ENCODE measurements around the gene IL17C. TPM values are rescaled to one million over a fixed set of nuclear protein-coding genes. Genes with fewer than 3 reads are reported as not detected.
A peak's percentile ranks its signal among the peaks of the same experiment; 100 is the strongest.

The IL17C gene
- total RNA-seq, 1 donor from 2014 or later, result not detected

DNA sequence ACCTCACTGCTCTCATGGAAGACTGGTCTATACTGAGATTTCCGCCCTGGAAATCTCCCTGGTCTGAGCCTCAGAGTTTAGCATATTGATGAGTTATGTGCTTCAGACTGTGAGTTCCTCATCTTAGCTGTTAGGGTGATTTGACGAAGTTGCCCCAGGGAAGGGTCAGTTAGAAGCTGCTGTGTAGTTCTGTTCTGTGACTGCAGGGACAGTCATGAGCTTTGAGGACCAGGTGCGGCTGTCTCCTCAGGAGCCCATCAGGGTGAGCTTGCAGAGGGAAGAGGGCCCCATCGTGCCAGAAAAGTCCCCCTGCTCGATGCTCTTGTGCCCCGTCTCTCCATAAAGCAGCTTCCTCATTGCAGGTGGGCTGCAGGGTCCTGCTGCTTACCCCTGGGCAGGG, 28.3 kb upstream of the IL17C start:
- no peak for ATAC-seq

DNA sequence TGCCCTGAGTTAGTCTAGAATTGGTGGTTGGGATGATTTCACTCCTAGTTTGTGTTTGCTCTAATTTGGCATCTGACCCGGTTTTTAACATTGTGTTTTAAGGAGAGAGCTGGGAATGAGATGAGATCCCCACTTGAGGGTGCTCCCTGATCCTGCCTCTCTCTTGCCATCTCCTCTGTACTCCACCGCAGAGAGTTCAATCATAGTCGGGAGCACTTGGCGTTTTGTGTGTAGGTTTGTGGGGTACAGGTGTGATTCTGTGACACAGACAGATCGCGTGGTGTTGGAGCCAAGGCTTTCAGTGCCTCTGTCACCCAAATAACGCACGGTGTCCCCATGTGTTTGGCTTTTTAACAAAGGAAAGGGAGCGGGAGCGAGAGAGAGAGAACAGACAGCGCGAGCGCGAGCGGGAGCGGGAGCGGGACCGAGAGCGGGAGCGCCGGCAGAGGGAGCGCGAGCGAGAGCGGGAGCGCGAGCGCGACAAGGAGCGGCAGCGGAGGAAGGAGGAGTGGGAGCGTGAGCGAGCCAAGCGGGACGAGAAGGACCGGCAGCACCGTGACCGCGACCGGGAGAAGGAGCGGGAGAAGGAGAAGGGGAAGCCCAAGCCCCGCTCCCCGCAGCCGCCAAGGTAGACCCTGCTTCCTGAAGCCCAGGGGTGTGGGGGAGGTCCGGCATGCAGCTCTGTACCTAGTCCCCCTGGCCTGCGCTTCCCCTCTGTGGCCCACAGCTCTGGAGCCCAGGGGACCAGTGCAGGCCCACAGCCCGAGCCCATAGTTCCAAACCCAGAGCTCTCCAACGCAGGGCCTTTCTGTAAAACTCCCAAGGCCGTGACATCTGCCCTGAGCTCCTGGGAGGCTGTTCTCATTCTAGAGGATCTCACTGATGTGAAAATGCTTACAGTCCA, 27.2 kb upstream of the IL17C start:
- no peak for ATAC-seq

DNA sequence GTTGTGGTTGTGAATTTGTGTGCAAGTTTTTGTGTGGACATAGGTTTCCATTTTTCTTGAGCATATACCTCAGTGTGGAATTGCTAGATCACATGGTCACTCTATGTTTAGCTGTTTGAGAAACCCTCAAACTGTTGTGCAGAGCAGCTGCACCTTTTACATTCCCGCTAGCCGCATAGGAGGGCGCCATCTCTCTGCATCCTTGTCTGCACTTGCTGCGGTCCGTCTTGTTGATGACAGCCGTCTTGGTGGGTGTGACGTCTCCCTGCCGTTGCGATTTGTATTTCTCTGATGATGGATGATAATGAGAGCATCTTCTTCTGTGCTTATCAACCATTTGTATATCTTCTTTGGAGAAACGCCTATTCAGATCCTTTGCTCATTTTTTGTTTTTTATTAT, 25.1 kb upstream of the IL17C start:
- no peak for ATAC-seq

DNA sequence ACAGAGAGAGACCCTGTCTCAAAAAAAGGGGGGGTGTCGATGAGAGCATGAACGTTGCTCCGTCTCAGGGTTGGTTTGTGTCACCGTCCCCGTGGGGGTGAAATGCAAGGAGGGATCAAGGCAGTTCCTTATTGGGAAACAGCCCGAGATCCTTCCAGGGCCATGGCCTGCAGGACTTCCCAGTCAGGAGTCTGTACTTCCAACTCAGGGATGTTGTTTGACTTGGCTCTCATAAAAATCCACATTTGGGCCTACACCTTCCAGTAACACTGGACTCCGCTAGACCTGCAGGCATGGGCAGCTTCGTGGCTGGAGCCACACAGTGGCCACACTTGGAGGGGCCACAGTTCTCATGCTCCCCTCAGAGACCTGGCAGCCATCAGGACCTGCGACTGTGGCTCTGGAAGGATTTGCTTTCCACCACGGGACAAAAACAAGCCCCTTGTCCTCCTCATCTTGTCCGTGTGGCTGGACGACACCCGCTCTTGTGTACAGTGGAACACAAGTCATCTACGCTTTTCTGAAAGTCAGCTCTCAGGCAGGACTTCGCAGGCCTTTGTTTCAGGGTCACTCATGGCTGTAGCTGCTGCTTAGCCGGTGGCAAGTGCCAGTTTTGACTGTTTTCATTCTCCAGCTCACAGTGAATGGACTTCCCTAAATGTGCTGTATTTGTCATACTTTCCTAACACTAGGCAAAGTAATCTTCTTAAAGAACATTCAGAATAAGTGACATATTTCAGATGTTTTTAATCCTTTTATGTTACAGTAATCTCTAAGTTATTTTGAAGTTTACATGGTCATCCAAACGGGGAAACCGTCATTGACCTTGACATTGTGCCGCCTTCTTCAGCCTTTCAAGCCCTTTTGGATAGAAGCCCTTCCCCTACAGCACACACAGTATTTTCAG, 24.2 kb upstream of the IL17C start:
- ATAC-seq, result no peak

DNA sequence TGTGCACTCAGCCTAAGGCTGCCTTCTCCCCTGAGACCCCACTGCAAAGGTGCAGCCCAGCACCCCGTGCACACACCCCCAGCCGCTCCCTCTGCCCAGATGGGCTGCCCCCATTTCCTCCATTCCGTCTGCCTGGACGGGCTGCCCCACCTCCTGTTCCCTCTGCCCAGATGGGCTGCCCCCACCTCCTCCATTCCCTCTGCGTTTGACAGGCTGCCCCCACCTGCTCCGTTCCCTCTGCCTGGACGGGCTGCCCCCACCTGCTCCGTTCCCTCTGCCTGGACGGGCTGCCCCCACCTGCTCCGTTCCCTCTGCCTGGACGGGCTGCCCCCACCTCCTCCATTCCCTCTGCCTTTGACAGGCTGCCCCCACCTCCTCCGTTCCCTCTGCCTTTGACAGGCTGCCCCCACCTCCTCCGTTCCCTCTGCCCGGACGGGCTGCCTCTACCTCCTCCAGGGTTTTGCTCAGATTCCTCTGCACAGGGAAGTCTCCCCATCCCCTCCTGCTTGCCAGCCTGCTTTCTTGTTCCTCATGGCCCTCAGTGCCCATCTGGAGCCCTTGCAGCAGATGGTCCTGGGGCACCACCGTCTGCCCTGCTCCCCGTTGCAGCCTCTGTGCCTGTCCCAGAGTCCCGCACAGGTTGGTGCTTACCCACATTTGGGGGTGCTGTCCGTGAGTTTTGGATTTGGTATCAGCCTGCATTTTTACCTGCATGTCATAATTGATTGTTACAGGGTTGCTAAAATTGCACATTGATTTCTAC, 23.4 kb upstream of the IL17C start:
- ATAC-seq, result no peak

DNA sequence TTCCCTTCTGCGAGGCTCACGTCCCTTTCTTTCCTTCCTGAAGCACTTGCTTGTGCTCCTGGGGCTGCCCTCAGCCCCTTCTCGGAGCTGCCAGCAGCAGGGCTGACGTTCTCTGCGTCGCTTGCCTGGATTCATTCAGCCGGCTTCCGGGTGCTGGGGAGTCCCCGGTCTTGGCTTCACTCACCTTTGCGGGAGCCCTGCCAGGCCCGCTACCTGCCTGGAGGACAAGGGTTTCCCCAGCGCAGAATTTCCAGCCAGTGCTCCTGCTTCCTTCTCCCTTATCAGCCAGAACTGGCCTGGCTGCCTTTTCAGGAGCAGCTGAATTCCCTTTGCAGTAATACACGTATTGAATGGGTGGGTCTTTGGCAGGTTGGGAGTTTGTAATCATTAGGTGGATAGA, 22.1 kb upstream of the IL17C start:
- peak; percentile 77 for ATAC-seq

DNA sequence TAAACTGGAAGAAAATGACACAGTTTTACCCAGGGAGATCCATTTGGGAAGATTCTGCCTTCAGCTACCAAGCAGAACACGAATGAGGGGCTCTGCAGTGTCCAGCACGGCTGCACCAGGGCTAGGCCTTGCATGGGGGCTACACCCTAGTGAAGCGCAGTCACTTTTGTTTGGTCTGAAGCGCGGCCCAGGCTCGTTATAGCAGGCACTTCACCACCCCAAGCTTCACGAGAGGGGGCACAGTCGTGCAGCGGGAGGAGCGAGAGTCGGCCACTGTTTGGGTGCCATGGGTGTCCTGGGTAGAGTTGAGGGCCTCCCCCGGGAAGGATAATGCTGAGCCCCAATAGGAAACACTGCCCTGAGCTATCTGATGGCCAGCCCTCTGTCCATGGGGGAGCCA, 21.6 kb upstream of the IL17C start:
- ATAC-seq, result no peak

DNA sequence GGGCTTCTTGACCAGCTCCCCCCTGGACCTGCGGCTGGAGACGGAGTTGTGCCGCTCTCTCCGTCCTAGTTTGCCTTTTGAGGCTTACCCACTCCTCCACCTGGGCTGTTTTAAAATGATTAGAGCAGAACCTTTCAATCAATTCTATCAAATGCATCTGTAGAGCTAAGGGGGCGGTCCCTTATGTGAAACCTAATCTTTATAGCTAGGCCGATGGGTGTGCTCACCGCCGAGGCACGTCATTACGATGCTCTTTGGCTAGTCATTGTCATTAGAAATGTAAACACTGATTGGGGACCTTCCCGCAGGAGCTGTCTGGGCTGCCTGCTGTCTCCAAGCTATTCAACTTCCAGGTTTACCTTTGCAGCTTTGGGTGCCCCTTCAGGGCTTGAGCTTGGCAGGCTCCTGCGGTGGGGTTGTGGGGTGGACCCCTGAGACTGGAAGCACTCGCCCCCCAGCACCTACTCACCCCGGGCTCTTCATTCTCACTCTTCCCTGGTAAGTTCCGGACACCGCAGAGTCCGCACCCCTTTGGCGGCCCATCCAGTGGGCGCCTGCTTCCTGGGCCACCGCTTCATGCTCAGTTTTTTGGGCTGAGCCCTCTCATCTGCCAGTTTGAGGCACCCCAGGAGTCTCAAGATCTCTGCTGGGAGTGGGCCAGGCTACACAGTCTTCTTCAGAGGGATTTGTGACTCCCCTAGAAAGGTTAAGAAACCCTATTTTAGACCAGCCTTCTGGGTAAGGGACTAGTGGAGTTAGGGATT, 20.9 kb upstream of the IL17C start:
- ATAC-seq, result no peak

DNA sequence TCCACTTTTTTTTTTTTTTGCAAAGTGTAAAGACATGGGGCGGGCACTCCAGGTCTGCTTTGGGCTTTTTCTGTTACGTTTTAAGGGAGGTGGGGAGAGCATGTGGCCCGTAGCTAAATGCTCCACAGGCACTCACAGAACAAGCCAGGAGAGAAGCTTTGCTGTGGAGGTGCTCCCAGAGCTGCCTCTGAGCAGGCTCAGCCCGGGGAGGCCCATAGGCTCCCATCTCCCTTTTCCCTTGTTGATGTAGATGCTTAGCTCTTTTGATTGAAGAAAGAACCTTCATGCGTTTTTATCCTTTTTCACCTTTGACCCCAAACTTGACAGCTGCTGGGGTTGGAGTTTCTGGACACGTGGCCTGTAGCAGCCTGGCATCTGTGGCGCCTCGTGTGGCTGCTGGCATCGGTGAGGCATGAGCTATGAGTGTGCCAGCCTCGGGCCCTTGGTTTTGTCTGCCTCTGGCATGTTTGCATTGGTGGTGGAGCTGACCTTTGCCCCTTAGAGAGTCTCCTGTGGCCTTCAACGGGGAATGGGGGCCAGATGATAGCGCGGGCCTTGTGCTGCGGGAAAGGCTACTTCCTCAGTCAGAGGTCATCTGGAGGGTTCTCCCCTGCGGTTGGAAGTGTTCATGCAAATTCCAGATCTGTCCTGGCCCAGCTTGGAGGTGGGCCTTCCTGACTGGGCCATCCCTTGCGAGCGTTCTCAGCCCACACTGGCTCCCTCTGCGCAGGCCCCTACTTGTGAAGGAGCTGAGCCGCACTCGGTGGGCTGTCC, 20.0 kb upstream of the IL17C start:
- no peak for ATAC-seq

DNA sequence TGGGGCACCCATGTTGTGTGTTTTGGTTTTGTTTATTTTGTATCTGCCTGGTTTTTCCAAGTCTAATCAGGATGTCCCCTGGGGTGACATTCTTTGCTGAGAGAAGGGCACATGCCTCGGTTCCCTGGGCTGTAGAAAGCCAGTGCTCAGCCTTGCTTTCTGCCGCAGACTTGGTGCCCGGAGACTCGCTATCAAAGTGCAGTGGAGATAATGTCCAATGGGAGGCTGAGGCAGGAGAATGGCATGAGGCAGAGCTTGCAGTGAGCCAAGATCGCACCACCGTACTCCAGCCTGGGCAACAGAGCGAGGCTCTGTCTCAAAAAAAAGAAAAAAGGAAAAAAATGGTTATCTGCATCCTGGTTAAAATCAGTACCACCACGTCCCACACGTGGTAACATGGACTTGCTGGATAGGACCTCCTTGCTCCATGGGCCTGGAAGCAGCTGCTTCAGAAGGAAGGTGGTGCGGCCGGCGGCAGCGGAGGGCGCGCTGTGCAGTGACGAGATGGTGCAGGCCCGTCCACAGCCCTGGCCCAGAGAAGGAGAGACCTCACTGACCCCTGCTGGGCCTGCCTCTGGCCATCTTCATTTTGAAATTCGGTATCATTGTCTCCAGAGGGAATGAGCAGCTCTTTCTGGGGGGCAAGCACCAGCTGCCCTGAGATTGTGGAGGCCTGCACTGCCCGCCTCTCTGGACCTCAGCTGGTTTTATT, 19.3 kb upstream of the IL17C start:
- ATAC-seq, result no peak

DNA sequence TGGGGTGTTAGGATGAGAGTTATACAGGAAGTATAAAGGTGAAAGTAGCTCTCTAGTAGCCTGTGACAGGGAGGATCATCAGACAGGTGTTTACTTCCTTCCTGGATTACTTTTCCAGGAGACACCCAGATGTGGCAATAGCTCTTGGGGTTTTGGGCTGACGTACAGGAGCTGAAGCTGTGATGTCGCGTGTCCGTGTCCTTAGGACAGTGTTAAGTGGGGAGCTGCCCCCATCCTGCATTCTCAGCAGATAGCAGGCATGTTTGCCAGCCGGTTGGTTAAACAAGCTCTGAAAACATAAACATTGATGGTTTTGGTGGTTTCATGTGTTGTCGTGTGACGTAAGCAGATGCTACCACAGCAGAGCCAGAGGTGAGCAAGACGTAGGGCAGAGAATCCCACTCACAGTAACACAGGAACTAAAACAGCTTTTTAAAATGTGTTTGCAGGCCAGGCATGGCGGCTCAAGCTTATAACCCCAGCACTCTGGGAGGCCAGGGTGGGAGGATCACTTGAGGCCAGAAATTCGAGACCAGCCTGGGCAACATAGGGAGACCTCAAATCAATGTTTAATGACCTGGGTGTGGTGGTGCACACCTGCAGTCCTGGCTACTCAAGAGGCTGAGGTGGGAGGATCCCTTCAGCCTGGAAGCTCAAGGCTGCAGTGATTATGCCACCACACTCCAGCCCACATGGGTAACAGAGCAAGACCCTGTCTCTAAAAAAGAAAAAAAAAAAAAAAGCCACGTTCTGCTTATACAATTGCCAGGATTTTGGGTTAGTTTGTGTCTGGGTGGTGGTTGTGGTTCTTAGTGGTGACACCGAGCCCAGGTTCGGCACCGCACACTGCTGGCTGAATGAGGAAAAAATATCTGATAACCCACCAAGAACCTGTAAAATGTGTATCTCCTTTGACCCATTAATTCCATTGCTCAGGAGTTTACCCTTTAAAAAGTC, 18.2 kb upstream of the IL17C start:
- ATAC-seq, result peak; percentile 45

DNA sequence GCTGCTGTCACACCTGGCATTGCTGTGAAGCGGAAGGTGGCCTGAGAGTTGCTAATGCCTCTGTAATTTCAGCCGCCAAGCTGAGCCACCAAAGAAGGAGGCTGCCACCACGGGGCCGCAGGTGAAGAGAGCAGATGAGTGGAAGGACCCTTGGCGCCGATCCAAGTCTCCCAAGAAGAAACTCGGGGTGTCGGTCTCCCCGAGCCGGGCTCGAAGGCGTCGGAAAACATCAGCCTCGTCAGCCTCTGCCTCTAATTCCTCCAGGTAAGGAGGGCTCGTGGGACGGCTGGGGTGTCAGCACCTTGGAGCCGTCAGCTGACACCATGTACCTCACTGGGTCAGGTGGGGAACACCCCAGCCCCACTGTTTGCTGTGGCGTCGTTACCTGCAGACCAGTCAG, 16.2 kb upstream of the IL17C start:
- no peak for ATAC-seq

DNA sequence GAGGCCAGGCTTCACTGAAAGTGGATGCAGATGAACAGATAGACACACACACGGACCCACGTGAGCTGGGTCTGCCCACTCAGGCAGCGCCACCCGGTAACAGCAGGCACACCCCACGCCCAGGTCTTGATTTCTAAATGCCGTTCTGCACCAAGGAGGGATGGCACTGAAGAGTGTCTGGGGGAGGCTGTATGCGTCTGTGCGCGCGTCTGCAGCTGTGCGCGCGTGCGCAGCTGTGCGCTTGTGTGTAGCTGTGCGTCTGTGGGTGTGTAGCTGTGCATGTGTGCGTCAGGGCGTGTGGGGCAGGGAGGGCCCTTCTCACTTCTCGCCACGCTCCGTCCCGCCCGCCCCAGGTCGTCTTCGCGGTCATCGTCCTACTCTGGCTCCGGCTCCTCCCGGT, 15.5 kb upstream of the IL17C start:
- ATAC-seq, result no peak

DNA sequence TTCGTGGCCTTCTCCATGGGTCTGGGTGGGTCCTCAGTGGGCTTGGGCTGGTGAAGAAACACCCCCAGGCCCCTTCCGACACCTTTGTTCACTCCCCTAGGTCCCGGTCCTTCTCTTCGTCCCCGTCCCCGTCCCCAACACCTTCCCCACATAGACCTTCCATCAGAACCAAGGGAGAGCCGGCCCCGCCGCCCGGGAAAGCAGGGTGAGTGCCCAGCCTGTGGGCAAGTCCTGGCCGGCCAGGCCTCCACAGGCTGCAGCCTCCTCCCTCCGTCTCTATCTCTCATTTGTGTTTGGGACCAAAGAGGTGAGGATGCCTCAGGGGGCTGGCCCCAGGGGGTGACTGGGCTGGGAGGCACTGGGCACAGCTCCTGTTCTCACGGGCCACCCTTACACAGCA, 14.5 kb upstream of the IL17C start:
- no peak for ATAC-seq

DNA sequence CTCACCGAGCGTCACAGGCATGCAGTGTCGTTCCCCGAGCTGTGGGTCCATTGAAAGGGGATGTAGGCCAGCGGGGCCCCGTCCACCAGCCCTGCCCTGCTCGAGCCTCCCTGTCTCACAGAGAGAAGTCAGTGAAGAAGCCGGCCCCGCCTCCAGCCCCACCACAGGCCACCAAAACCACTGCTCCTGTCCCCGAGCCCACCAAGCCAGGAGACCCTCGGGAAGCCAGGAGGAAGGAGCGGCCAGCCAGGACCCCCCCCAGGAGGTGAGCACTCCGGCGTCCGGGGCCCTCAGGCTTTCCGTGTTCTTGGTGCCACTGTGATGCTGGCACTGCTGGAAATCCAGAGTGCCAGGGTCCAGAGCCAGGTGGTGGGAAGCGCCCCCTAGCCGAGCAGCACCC, 13.9 kb upstream of the IL17C start:
- no peak for ATAC-seq

DNA sequence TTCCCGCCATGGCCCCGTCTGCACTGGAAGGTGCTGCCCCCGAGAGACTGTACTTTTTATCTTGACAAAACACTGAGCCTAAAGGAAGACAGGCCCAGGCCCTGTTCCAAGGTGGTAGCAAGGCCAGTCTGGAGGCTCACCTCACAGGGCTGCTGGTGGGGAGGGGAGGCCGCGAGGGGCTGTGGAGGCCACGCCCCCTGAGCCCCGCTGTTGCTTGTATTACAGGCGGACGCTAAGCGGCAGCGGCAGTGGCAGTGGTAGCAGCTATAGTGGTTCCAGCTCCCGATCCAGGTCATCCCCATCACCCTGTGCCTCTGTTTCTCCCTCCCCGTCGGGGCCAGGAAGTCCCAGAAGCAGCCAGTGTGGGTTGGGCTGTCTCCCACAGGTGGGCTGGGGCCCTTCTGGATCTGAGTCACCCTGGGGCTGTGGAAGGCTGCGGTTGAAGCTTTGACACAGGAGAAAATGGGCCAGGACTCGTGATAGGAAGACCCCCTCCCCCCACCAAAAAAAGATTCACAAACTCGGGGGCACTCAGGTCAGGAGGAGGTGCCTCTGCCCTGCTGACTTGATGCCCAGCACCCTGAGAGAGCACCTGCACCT, 13.3 kb upstream of the IL17C start:
- ATAC-seq, result no peak

DNA sequence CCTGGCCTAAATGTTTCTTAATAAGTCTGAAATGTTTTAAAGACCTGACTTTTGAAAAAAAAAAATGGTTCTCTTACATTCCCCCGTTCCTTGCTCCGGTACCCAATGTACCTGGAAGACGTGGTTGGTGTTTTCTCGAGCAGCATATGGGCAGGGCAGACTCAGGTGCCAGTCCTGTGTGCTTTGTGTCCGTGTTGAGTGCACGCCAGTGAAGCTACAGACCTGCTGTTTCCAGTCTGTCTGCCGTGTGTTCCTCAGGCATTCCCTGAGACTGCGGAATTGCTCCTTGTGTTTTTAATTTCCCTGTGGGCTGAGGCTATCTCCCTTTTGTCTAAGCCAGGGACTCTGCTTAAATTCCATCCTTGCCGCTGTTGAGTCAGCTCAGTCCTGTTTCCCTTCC, 11.7 kb upstream of the IL17C start:
- no peak for ATAC-seq

DNA sequence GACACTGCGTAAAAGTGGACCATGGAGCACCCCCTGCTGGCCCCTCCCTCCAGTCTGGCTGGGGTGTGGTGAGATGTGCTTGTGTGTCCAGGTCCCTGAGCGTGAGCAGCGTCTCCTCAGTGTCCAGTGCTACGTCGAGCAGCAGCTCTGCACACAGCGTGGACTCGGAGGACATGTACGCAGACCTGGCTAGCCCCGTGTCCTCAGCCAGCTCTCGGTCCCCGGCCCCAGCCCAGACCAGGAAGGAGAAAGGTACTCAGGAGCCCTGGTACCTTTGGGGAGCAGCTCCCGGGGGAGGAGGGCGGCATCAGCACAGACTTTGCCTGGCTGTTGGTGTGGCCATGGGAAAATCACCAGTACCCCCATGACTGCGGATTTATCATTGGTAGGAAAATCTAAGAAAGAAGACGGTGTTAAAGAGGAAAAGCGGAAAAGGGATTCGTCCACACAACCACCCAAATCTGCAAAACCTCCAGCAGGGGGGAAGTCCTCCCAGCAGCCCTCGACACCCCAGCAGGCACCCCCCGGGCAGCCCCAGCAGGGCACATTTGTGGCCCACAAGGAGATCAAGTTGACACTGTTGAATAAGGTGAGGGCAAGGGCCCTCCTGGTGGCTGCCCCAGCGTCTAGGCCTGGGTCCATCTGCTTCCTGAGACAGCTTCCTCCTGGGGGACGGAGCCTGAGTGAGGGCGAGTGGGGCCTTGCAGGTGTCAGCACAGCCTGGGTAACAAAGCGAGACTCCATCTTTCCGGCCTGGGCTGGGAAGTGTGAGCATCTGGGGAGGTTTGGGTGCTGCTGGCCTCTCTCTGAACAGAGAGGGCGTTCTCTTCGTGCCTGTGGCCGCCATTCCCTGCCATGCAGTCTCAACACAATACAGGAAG, 10.6 kb upstream of the IL17C start:
- ATAC-seq, result no peak
